GM21381 (cell line): Measurements from ENCODE around the gene CHST3.
"Not testable (repeated sequence)": the region's sequence is repeated elsewhere in the genome, so short reads cannot be mapped to it uniquely, and the experiment has no call there.

Source experiments
- ATAC-seq: cut with Tn5 transposase; IDR thresholded peaks from one replicate; pipeline ENCODE4 v1.9.1; 2021; ENCODE audit warnings: mild to moderate bottlenecking, moderate library complexity; ENCODE audit not compliant: unreplicated experiment

Gene CHST3

DNA sequence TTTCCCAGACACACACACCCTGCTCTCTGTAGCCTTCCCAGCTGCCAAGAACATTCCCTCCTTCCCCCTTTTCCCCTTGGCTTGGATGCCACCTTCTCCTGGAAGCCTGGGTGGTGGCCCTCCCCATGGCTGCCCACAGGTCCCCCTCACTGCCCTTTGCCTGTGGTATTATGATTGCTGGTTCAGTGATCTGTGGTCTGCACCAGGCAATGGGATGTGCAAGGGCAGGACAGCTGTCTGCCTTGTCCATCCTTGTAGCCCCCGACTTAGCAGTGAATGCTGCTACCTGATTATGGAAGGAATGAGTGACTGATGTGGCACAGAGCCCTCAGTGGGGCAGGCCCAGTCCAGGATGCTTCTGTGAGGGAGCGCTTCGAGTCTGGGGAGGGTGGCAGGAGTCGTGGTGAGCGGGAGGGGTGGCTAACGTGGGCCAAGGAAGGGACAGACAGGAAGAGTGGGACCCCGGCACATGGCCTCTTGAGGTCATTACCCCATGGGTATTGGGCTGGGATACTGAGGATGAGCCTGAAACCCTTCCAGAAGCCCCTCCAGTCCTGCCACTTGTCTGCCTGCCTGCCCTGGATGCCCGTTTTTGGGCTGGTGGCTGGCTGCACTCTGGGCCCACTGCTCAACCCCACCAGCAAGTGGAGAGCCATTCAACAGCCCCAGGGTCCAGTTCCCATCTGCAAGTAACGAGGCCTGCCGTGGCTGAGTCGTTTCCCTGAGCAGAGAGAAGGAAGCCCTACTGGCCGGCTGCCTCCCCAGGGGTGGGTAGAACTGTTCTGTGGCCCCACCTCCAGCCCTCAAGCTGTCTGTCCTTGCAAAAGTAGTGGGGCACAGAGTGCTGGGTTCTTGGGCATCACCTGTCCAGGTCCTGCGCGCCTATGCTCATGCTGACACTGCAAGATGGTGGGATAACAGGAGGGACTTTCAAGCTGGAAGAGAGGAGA, 8.8 kb downstream of the CHST3 start:
- no peak for ATAC-seq

DNA sequence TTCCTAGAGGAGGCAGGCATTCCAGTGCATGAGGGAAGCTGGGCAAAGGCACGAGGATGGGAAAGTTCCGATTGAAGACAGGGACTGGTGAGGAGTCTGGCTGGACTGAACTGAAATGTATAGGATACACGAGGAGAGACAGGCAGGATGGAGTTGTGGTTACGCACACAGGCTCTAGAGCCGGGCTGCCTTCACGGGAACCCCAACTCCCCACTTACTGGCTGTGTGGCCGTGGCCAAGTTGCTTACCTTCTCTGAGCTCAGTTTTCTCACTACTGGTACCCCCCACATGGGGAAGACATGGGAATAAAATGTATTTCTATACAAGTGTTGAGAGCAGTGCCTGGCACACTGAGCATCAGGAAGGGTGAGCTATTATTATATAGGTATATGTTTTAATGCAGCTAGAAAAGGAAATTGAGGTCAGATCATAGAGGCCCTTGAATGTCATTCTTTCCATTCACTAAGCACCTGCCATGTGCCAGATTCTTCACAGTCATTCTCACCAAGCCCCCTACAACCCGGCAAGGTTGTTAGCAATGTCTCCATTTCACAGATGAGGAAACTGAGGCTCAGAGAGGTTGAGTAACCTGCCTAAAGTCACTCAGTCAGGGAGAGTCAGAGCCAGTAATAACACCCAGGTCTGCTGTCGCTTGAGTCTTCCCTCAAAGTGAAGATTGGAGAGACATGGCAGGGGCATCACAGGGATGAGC, 9.7 kb downstream of the CHST3 start:
- ATAC-seq, result no peak

DNA sequence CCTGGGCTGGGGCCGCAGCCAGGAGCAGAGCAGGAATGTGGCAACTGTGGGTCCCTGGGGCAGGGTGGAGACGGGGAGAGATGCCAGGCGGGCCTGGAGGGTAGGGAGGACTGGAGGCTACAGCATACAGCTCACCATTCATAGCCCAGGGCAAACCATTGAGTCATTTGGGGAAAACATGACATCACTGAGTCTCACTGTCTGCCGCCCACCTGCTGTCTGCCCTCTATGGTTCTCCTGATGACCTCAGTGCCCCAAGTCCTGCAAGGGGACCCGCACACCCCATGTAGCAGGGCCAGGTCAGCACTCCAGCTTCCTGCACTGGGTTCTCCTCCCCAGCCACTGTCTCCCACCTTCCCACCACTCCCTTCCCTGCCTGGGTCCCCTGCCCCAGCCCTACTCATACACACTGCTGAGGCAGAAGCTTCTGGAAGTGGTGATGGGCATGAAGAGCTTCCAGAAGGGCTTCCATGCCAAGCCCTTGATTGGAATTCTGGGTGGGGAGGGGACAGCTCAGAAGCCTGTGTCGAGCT, 10.4 kb downstream of the CHST3 start:
- ATAC-seq, result no peak

DNA sequence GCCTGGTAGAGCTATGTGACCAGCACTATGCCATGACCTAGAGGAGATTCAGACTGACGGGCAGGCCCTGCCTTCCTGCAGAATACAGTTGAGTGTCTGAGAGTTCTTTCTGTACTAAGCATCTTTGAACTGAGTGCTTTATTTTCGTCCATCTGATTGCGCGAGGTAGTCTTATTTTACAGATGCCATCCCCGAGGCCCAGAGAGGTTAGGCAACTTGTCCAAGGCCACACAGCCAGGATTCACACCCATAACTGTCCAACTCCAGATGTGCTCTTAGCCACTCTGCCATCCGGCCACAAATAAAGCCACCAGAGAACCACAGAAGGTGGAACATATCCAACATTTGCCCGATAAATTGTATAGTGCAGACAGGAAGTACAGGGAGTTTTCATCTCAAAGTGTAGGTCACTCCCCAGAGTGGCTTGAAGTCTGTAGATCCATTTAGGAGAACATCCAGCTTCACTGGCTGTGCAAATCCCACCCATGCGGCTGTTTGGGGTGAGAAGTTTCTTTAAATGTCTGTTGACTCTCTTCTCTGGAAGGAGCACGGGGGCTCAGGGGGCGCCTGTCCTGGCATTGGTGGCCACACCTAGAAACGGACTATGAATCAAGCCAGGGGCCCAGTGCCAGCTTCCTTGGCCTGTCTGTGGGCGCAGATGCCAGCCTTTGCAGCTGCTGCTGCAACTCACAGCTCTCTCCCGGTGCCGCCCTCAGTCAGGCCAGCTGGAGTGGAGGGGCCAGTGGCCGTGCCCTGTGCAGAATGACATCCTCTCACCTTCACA, 11.1 kb downstream of the CHST3 start:
- ATAC-seq, result no peak

DNA sequence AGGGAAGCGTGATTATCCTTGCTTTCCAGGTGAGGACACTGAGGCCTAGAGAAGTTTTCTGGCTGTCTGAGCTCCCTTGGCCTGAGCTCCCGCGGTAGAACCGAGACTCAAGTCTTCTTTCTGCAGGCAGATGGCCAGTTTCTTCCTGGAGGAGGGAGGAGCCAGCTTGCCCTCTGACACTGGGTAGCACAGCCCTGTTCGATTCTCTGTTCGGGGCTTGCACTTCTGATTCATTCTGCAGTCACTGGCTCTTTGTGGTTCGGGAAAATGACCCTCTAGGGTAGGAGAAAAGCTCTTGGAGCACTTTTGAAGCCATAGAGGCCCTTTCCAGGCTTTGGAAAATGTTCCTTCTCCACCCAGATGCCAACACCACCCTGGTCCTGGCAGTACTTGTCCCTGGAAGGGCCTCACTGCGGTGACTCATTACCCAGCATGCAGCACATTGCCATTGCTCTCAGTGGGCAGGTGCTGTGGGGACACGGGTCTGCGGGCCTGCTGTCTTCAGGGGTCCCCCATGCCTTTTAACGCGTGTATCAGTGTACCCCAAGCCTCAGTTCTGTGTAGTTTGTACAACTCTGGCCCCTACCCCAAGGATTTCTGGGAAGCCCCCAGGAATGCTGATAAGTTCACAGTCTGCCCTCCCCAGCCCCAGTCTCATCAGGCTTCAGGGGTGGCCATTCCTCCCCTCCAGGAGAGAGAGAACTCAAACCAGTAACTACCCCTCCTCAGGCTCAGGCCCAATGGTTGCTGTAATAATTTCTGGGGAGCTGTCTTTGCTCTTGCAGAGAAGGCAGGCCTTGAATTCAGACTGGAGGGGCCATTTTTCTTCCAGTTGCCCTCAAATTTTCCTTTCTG, 11.9 kb downstream of the CHST3 start:
- no peak for ATAC-seq

DNA sequence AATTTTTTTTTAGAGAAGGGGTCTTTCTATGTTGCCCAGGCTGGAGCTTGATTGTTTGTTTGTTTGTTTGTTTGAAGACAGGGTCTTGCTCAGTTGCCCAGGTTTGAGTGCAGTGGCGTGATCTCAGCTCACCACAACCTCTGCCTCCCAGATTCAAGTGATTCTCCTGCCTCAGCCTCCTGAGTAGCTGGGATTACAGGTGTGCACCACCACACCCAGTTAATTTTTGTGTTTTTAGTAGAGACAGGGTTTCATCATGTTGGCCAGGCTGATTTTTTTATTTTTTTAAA, 13.4 kb downstream of the CHST3 start:
- not testable (repeated sequence) for ATAC-seq

DNA sequence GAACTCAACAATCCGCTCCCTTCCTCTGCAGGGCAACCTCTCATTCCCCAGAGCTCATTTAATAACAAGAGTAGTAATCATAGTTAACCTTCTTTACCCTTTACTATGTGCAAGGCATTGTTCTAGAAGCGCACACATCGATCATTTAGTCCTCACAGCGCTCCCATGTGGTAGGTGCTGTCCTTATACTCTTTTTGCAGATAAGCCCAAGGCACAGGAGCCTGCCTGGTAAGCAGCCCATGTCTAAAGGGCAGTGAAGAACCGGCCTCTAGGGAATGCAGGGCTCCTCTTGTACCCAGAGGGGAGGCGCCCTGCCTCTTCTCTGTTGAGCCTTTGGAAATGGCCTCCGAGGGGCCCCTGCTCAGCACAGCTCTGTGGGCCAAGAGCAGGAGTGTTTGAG, 14.3 kb downstream of the CHST3 start:
- ATAC-seq, result no peak

DNA sequence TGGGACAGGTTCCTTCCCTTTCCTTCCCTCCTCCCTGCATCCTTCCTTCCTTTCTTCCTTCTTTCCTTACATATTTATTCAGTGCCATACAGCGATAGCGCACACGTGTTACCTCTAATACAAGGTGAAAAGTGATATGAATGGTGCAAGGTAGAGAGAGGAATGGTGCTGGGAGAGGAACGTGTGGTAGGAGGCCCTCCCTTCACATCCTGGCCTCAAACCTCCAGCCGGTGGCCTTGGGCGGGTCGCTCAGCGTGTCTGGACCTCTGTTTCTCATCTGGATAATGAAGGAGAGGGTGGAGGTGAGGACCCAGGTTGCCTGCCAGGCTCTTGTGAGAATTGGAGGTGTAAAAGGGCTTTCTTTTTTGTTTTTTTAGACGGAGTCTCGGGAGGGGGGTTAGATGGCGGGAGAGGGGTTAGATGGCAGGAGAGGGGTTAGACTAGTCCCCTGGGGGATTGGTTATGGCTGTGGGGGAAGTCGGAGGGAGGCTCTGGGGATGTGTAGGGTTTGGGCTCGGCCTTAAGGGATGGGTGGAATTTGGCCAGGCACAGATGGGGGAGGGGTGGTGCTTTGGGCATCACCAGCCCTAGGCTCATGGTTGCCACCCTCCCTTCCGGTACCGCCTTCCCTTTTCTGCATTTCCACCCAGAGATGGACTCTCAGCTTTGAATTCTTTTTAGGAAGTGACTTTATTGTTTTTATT, 14.9 kb downstream of the CHST3 start:
- no peak for ATAC-seq

DNA sequence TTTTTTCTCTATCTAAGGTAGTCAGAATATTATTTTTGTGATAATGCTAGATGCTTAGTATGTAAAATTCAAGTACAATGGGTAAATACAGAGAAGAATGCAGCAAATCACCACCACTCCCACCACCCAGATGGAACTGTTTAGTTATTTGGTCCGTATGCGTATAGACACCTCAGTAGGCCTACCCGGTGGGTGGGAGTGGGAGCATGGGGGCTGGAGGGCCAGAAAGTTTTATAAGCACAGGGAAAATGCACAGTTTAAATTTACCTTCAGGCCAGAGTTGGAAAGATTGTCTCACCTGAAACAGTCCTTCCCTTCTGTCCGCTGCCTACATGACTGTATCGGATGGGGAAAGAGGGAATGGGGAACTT, 15.5 kb downstream of the CHST3 start:
- no peak for ATAC-seq

DNA sequence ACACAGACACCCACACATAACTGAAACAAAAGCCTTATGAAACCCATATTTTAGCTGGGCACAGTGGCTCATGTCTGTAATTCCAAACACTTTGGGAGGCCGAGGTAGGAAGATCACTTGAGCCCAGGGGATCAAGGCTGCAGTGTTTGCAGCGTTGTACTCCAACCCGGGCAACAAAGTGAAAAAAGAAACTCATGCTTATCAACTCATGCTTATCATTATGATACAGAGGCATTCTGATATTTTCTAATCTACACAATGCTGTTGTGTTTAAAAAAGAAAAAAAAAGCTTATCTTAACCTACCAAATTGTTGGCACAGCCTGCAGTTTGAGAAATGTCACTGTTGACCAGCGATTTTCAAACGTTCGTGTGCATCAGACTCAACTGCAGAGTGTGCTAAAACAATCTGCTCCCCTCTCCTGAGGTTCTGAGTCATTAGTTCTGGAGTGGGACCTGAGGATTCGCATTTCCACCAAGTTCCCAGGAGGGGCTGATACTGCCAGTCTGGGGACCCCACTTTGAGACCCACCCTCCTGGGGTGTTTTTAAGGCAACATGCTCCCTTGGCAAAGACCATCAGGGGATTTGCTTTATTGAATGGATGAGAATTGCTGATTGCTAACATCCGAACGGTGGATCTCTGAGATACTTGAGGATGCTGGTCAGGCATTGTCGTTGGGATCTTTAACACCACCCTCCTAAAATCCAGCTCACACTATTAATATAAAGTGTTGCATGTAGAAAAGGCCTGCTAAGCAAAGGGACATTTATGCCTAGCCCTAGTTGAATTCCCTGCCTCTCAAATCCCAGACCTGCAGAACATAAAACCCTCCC, 16.2 kb downstream of the CHST3 start:
- ATAC-seq, result no peak

DNA sequence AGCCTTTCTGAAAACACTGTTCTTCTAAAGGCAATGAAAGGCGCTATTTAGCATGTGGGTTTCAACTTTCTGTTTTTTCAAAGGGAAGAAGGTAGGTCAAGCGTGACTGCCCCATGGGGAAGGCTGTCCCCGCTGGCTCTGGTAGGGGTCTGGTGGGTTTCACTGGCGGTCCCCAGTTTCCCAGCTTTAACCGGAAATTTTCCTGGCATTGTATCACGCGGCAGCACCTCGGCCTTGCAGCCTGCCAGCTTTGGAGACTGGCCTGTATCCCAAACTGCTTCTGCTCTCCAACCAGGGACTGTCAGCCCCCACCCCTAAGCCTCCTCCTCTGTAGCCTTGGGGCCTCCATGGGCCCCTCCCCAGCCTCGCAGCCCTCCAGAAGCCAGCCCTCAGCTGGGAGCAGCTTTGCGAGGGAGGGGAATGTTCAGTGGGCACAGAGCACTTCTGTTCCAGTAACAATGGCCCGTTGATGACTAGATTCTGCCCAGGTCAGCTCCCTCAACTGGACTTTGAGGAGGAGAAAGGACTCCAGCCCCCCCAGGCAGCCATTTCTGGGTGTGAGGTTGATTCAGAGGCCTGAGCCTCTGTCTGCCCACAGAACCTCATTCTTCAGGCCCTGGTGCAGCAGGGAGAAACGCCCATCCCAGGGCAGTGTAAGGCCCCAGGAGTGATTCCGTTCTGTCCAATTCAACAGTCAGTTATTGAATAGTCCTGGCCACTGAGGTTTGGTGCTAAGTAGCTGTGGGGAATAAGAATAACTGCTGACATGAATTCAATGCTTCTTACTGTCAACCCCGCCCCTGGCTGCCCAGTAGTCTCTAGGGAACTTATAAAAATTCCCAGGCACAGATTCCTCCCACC, 17.1 kb downstream of the CHST3 start:
- ATAC-seq, result no peak

DNA sequence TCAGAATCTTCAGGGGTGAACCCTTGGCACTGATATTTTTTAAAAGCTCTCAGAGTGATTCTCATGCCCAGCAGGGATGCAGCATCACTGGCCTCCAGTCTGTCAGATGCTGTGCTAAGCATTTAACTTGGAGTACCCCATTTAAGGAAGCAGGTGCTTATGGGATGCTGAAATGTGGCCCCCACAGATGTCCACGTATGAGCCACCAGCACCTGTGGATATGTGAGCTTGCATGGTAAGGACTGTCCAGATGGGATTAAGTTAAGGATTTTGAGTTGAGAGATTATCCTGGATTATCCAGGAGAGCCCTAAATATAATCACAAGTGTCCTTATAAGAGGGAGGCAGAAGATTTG, 17.7 kb downstream of the CHST3 start:
- no peak for ATAC-seq

DNA sequence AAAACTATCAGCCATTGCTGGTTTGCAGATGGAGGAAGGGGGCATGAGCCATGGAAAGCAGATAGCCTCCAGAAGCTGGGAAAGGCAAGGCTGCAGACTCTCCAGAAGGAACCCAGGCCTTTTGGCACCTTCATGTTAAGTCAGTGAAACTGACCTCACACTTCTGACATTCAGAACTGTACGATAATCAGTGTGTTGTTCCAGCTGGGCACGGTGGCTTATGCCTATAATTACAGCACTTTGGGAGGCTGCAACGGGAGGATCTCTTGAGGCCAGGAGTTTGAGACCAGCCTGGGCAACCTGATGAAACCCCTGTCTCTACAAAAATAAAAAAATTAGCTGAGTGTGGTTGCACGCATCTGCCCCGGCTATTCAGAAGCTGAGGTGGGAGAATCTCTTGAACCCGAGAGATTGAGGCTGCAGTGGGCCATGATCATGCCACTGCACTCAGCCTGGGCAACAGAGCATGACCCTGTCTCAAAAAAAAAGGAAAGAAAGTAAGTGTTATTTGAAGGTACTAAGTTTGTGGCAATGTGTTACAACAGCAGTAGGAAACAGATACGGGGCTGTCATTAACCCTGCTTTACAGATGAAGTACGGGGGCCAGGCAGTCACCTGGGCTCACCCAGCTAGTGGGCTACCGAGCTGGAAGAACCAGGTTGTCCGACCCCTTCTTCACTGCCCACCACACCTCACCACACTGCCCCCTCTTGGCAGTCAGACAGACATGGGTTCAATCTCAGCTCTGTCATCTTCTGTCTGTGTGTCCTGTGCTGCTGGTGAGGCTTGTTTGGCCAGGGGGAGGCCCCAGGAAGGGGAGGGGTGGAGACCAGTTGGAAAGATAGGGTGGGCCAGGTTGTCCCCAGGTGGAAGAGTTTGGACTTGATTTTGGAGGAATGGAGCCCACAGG, 18.3 kb downstream of the CHST3 start:
- no peak for ATAC-seq

DNA sequence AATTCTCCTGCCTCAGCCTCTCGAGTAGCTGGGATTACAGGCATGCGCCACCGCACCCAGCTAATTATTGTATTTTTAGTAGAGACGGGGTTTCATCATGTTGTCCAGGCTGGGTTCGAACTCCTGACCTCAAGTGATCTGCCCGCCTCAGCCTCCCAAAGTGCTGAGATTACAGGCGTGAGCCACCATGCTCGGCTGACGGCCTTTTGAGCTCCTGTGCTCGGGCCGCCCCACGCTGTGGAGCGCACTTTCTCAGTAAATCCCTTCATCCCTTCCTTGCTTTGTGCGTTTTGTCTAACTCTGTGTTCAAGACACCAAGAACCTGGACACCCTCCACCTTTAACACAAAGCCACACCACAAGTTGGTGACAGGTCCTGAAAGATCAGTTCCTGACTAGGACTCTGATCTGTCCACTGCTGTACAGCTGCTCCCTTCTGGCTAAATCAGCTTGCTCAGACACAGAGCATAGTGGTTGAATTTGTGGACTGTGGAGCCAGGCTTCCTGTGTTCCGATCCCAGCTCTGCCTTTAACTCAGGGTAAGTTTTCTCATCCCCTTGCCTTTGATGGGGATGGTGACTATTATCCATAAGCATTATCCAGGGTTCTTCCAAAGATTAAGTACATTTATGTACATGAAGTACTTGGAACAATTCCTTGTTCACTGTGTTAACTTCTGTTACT, 20.1 kb downstream of the CHST3 start:
- ATAC-seq, result no peak

DNA sequence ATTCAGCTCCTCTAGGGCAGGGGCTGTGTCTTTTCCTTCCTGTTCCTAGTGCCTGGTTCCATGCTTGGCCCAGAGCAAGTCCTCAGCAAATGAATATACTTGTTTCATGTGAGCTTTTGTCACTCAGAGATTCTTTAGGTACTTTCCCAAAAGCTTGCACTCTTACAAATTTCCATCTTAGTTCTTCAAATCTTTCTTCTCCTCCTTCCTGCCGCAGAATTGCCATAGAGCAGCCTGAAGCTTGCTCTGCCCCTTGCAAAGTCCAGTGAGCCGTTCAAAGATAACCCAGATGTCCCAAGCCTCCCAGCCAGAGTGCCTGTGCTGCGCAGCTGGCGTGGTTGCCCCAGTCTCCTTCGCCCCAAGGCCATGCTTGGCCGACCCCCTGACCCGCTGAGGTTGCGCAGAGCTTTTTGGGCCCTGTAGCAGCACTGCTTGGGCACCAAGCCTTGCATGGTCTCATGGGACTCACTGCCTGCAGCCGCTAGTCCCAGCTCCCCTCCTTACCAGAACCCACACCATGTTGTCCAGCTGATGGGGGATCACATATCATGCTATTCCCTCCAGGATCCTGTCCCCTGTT, 20.7 kb downstream of the CHST3 start:
- no peak for ATAC-seq

DNA sequence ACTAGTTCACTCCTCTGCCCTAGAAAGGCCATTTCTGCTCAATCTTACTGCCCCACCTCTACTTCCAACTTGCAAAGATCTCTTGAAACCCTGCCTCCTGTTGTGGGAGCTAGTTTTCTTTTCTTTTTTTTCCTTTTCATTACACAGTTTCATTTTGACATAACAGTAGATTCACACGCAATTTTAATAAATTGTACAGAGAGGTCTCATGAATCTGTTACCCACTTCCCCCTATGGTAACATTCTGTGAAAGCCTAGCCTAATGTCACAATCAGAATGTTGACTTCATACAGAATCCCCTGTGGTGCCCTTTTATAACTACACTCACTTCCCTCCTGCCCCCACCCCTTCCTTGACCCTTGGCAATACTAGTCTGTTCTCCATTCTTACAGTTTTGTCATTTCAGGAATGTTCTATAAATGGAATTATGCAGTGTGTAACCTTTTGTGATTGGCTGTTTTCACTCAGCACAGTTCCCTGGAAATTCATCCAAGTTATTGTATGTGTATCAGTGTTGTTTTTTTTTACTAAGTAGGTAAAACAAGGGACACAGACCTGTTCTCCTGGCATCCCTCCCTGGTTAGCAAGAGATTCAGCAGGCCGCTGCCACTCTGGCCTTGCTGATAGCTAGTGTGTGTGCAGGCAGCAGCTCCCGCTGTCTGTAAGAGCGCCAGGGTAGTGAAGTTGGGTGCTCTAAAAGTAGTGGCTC, 21.5 kb downstream of the CHST3 start:
- no peak for ATAC-seq
